Left renal cortex interstitium (tissue), 4 donors: ENCODE results near the gene HPCAL1. TPM values are rescaled to one million over a fixed set of nuclear protein-coding genes. Genes with fewer than 3 reads are reported as not detected.

Source experiments
- DNase-seq, 4 donors: peaks; one replicate each; pipeline ENCODE4 v3.0.0-alpha.2; 2013; ENCODE audit warnings: low read depth in 4 of 4, low spot score in 2 of 4, missing footprints in 1 of 4
- polyA plus RNA-seq, 4 donors: library from polyadenylated mRNA; unstranded; fragments of 120-200 nt; gene quantifications; one replicate each; pipeline ENCODE4 v1.2.1, GENCODE V29; 2013; ENCODE audit not compliant: insufficient read length in 4 of 4

Gene HPCAL1
- polyA plus RNA-seq, 4 donors = 22.9 to 40.0 (median 29.5) TPM

DNA sequence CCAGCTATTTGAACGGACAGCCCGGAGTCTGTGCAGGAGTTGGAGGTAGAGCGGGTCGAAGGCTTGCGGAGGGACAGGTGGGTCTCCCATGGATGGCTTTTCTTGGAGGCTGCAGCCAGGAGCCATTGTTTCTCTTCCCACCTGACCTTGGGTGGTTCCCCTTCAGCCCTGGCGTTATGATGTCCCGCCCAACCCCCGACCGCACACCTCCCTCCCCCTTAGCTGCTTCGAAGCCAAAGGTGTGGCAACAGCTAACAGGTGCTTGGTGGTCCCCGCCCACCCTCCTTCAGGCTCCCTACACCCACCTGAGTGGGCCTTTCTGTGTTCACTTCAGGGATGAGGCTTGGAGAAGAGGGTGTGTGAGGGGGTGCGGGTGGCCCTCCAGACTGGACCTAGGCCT is 62.7 kb downstream of the HPCAL1 start:
- DNase-seq = no peak

DNA sequence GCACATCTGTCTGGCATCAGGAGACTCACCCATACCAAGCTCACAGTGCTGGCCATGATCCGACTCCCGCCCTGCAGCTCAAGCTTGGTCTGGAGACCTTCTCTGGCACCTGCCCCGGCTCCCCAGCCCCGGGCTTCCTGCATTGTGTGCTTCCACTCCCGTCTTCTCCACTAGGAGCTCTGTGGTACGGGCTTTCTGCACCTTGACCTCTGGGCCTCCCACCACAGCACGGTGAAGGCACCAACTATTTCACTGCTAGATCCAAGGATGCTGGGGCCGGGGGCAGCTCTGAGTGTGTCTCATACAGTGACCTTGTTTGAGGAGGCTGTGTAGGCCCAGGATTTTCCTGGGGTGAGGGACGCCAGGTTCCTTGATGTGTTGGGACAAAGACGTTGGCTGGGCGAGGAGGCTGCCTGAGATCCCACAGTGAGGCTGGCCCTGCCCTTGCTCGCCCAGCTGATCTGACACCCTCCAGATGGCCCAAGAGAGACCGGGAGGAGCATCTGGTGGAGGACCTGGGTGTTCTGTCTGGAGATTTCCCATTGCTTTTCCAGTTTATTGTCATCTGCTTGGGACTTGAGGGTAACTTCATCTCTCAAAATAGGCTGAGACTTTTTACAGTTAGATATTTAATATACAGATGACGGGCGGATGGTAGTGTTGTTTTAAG is 64.0 kb downstream of the HPCAL1 start:
- no peak for DNase-seq

DNA sequence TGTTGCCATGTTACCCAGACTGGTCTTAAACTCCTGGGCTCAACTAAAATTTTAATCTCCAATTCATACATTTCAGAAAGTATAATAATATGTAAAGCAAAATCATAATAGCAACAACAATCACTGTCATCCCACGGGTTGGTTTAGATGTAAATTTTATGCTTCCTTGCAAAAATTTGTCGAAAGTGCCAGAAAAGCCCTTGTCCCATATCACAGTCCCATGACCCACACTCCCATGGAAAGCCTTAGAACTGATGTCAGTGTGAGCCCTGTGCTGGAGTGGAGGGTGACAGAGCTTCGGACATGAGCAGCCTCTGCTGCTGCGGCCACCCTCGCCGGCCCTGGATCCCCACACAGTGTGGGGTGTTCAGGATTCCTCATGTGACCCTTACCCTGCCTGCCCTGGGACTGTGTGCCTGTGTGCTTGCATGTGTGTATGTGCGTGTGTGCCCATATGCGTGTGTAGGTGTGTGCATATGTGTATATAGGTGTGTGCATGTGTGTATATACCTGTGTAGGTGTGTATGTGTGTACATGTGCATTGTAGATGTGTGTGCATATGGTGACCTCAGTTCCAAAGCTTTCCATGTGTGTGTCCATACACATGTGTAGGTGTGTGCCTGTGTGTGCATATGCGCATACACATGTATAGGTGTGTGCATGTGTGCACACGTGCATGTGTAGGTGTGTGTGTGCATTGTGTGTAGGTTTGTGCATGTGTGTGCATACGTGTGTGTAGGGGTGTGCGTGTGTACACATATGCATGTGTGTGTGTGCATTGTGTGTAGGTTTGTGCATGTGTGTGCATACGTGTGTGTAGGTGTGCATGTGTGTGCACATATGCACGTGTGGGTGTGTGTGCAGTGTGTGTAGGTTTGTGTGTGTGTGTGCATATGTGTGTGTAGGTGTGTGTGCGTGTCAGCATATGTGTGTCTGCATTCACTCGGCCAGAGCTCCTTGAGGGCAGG is 65.1 kb downstream of the HPCAL1 start:
- DNase-seq = no peak

DNA sequence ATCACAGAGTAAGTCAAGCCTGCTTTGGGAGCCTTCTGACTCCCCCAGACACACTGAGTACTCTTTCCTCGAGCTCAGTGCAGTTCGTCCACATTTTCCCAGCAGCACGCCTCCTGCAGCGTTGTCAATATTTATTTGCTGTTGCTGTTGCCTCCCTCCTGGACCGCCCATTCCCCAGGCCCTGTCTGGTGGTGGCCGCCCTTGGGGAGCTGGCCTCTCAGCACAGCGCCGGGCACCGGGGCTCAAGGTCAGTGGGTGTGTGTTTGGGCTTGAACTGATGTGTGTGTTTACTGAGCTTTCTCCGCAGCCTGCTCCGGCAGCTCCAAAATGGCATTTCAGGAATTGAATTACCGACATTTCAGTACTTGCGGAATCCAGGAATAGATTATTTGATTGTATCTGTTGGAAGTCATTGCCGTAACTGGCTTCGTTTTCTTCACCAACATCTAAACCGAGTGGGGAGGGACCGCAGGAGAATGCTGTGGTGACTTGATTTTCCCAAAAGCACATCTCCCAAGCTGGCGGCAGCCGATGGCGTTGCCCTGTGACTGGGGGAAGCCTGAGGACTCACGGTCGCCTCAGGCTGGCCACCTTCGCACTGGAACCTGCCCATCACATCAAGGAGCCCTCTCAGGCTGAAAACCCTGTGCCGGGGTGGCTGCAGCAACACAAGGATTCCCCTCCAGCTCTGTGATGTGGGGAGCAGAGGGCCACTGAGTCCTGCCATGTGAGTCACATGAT is 66.0 kb downstream of the HPCAL1 start:
- DNase-seq = no peak

DNA sequence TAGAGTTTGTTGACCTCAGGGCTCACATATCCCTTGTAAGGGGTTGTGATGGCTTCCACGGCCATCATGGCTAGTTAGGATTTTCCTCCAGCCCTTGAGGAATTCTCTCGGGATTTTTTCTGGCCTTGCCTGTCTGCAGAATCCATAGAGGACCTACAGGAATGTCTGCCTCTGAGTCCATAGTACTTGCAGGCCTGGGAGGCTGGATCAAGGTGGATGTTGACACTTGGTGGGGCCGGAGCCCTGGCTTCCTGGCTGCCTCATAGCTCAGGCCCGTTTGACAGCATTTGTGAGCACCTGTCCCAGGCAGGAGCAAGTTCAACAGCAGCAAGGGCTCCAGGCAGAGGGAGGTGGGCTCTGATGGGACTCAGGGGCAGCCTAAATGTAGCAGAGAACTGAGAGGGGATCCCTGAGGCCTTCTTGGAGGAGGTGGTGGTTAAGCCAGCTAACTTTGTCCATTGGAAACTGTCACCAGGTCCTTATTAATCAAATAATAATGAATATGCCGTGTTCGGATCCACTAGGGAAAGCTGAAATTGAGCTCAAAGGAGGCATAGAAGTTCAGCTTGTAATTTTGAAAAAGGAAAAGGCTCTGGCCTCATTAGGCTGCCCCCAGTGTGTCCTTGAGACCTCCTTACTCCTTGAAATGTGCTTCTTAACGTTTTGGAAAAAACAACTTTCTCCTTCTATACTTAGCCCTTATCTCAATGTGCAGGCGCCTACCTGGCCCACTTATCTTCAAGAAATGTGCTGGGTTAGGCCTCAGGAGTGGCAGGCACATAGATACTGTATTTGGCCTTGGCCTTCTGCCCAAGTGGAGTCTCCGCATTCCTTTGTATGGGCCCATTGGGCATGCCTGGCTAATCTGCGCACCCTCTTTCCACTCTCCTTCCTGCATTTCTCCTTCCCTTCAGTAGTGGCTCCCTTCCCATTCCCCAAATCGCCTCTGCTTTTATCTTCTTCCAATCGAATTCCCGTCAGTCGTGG is 66.9 kb downstream of the HPCAL1 start:
- no peak for DNase-seq

DNA sequence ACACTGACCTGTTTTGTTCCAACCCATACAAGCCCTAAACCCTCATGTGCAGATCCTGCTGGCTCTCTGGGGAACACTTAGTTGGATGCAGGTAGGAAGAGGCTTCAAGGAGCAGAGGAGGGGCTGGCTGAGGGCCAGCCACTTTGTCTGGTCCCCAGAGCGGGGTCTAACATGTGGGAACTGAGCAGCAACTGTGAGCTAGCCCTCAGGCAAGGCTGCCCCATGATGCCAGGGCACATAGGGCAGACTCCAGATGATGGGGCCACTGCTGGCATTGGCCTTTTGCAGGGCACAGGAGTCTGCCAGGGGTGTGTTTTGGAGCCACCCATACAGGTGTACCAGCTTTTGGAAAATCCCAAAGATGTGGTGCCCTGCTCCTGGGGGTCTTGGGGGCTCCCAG is 67.7 kb downstream of the HPCAL1 start:
- no peak for DNase-seq

DNA sequence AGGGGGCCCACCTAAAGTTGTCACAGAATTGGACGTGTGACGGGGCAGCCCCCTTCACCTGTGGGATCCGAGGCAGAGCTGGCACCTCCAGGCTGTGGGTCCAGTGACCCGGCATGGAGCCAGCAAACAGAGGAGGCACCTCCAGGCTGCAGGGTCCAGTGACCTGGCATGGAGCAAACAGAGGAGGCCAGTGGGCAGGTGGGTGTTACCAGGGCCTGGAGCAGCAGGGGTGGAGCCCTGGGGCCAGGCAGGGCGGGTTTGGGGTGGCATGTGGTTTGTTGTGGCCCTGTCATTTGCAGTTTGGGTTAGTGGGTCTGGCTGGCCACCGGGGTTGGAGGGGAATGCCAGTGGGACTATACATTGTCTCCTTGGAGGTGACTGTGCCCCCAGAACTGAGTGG is 68.2 kb downstream of the HPCAL1 start:
- DNase-seq = no peak

DNA sequence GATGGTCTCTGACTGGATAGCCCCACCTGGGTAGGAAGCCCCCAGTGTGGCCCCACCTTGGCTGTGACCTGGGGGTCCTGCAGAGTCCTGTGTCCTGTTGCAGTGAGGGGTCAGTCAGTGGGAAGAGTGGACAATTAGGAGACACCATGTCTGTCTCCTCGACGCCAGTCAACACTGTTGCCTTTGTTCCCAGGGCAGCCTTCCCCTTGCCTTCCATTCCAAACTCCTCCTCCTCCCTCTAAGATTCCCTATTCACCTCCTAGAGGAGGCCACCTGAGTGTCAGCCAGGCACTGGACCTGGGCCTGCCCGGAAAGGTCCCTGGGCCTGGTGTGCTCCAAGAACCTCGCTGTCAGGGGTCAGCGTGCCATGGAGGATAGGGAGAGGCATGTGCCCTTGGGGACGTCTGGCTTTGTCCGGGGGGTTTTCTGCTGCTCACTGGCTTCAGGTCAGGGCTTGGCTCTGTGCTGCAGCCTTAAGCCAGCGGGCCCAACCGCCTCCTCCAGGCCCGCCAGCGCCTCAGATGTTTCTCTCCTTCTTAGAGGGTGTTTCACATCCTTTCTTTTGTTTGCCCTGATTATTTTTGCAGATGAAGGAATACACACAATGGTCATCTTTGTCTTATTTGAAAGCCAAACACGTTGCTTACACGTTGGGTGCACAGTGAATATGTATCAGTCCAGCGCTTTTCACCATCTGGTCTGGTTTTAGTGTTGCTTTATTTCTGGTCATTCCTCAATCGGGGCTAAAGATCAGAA is 68.9 kb downstream of the HPCAL1 start:
- no peak for DNase-seq

DNA sequence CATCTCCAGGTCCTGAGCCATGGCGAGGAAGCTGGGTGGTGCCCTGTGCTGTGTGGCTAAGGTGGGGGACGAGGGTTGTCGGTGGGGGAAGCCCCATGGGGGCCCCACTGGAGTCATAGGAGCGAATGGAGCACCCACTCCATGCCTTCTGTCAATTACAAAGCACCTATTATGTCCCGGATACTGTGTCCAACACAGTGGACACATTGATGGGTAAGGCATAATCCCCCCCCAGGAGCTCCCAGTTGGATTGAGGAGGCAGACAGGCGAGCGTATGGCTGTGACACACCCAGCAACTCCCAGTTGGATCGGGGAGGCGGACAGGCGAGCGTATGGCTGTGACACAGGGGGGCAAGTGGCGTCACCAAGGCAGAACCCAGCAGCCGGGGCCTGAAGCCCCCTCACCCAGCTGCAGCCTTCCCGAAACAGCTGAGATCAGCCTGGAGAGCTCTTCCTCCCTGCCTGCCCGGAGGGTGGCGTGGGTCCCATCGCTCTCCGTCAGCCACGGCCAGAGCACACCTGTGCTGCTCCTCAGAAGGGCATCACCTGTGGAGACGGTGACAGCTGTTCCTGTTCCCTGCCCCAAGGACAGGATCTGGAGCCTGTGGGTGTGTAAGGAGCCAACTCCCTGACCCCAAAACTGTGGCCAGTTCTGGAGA is 69.6 kb downstream of the HPCAL1 start:
- DNase-seq = no peak

DNA sequence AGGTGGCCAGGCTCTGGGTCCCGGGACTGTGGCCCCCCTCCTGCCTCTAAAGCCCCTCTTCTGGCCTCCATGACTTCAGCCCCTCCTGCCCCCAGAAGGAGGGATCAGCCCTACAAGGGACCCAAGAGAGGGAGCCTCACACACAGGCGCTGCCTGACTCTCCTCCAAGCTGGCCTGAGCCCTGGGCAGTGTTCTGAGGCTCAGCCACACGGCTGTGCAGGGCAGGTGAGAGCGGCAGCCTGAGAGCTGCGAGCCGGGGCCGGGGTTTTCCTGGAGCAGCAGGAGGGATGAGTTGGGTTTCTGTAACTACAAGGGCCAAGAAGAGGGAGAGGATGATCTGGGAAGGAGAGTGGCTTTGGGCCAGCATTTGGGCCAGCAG is 70.1 kb downstream of the HPCAL1 start:
- no peak for DNase-seq

DNA sequence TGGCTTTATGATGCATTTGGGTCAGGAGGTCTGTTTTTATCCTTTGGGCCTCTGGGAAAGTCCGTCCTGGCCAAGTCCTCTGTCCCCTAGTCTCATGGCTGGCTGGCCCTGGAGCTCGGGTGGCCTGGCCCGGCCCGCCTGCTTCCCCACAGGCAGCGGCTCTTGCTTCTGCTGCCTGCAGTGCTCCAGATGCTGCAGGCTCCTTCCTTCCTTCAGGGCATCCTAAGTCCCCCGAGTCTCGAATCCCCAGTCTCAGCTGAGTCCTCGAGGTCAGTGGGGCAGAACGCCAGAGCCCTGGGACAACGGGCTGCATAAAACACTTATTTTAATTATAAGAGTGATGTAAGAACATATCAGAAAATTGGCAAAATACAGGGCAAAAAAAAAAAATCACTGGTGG is 71.2 kb downstream of the HPCAL1 start:
- DNase-seq = no peak

DNA sequence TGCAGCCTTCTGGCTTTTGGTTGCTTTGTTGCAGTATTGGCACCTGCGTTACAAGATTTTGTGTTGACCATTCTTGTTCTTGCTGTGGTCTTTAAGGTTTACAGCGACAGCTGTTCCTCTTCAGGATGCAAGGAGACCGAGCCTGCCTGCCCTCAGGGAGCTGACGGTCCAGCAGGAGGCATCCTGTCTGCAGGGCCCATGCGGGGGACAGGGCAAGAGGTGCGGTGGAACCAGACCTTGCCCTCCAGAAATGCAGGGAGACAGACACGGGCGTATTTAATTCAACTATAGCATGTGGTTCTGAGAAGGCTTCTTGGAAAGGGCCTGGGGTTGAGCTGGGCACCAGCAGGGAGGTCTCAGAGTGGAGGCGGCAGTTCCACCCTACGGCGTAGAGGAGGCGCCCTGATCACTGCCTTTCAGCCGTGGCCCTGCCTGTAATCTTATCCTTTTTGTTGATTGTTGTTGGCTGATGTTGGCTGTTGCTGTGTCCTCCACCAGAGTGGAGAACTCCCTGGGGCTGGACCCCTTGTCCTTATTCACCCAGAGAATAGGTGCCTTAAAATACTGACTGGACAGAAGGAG is 71.7 kb downstream of the HPCAL1 start:
- DNase-seq = no peak

DNA sequence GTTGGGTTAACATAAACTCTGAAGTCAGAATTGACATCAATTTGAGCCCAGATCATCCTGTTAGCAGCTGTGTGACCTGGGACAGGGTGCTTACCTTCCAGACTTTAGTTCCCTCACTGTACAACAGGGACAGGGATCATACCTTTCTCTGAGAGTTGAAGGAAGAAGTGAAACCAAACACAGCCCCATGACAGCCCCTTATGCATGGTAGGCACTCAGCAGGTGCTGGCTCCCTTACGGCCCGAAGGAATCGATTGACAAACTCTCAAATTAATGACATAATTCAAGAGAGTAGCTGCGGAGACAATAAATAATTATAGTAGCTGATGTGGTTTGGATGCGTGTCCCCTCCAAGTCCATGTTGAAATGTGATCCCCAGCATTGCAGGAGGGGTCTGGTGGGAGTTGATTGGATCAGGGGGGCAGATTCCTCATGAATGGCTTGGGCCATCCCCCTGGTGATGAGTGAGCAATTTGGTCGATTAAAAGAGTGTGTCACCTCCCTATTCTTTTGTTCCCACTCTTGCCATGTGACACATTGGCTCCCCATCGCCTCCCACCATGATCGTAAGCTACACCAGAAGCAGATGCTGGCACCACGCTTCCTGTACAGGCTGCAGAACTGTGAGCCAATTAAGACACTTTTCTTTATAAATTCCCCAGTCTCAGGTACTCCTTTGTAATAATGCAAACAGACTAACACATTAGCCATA is 73.0 kb downstream of the HPCAL1 start:
- DNase-seq = no peak

DNA sequence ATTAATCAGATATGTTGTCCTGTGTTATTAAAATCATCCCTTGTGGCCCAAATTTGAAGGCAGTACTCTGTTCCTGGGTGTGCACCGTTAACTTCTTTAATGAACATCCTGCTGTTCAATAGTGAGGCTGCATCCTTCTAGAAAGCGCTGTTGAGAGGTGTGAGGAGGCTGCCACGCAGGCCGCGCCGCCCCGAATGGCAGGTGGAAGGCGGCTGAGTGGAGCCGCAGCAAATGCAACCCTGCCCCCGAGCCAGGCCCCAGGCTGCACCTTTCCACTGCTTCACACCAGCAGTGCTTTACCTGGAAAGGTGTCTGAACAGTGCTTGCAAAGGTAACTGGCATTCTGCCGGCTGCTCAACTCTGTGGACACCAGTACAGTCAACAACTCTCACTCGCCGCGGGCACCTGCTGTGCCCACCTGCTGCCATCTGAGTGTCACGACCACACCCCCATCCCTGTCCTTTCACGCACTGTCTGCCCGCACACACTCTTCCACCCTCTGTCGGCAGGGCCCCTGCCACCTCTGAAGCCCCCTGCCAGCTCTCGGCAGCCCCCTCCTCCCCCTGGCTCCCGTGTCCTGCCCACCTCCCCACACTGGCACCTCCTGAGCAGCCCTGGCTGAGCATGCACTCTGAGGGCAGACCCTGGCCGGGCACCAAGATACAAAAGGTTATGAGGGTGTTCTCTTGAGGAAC is 74.5 kb downstream of the HPCAL1 start:
- no peak for DNase-seq

DNA sequence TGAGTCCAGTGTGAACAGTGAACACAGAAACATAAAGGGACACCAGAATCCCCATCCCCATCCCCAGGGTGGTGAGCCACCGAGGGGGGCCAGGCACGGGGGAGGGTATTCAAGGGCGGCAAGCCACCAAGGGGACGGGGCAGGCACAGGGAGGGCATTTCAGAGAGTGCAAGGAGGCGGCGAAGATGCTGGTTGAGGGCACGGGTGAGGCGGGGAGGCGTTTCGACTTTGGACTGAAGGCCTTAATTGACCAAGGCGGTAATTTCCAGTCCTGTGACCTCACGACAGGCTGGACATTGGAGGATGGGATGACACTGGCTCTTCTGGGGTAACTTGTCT is 75.0 kb downstream of the HPCAL1 start:
- DNase-seq = no peak

DNA sequence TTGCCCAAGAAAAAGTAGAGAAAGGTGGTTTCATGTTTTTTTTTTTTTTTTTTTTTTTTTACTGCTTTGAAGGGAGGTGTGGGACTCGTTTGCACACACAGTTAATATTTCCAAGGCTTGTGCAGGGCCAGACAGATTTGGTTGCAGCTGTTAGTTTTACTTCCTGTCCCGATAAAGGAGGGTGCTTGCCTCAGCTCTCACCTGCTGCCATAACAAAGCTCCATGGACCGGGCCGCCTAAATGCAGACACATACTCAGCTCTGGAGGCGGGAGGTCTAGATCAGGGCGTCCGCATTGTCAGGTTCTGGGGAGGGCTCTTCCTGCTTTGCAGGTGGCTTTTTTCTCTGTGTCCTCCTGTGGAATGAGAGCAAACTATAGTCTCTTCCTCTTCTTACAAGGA is 75.5 kb downstream of the HPCAL1 start:
- DNase-seq = no peak
